Liver (tissue), 3 donors: ENCODE measurements around the gene MYO1H.

Experiments
- GABPA ChIP-seq, 2 donors: IDR thresholded peaks in 1 of 2; conservative IDR thresholded peaks in 1 of 2; 2 replicates each; pipeline ENCODE4 v1.6.1; 2016; ENCODE audit warnings: antibody characterized with exemption in 2 of 2, mild to moderate bottlenecking in 1 of 2, moderate library complexity in 1 of 2
- TF ChIP-seq, protein P1 (sequence below): fragments of 150-350 bp; IDR thresholded peaks from 2 replicates; pipeline ENCODE4 v1.5.1; 2017; ENCODE audit warnings: improper control_type of control experiment, low read depth, low read length; ENCODE audit not compliant: missing input control
- donor health status: healthy.
- donor health status: healthy.

DNA sequence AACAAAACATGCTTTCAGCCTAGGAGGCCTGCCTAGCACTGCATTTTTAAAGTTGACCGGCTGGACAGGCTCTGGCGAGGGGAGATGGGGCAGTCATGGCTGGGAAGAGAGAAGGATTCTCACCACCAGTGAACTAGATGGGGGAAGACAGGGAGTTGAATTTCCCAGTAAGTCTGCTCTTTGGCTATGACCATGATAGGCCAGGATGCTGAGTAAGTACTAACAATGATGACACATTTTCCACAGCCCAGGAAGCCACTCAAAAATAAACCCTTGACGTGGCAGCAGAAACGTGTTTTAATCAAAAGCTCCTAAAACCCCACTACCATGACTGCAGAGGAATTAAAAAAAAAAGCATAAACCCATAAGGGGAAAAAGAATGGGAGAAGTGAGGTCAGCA lies 110.4 kb downstream of the MYO1H start:
- no peak for TF ChIP-seq GABPA (IDR thresholded peaks at IDR 0.05 in 1 of 2, conservative IDR thresholded peaks at IDR 0.05 in 1 of 2)
- TF ChIP-seq, protein P1, sequence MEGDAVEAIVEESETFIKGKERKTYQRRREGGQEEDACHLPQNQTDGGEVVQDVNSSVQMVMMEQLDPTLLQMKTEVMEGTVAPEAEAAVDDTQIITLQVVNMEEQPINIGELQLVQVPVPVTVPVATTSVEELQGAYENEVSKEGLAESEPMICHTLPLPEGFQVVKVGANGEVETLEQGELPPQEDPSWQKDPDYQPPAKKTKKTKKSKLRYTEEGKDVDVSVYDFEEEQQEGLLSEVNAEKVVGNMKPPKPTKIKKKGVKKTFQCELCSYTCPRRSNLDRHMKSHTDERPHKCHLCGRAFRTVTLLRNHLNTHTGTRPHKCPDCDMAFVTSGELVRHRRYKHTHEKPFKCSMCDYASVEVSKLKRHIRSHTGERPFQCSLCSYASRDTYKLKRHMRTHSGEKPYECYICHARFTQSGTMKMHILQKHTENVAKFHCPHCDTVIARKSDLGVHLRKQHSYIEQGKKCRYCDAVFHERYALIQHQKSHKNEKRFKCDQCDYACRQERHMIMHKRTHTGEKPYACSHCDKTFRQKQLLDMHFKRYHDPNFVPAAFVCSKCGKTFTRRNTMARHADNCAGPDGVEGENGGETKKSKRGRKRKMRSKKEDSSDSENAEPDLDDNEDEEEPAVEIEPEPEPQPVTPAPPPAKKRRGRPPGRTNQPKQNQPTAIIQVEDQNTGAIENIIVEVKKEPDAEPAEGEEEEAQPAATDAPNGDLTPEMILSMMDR, result no peak
